BJ (cell line): ENCODE data around the gene IL3RA. TPM values are rescaled to one million over a fixed set of nuclear protein-coding genes. Genes with fewer than 3 reads are reported as not detected.
"Not testable (repeated sequence)": the region's sequence is repeated elsewhere in the genome, so short reads cannot be mapped to it uniquely, and the experiment has no call there.

Experiments
- CTCF ChIA-PET: fragments of 350-600 bp; formaldehyde crosslinking; extraction: SDS; loops from one replicate; lab custom pipeline; 2021; ENCODE audit warnings: antibody characterized with exemption, inconsistent platforms; lab: Yijun Ruan, JAX
- POLR2A ChIA-PET: fragments of 300-600 bp; sonication (Branson Sonifier 250); formaldehyde crosslinking; extraction: SDS; loops from one replicate; lab custom pipeline; 2021; ENCODE audit warnings: antibody characterized with exemption; lab: Charles Lee
- DNase-seq: peaks from one replicate; pipeline ENCODE4 v3.0.0-alpha.2; 2011; ENCODE audit warnings: low read depth
- H3K27me3 ChIP-seq: 2 replicates; pipeline ENCODE4 v1.6.0; 2011; ENCODE audit warnings: low read length; ENCODE audit not compliant: control insufficient read depth, insufficient read depth
- H3K36me3 ChIP-seq: 2 replicates; pipeline ENCODE4 v1.5.1; 2011; ENCODE audit warnings: low read length; ENCODE audit not compliant: control insufficient read depth, insufficient read depth
- H3K4me3 ChIP-seq: 2 replicates; pipeline ENCODE4 v1.5.1; 2011; ENCODE audit warnings: low read depth, mild to moderate bottlenecking, control low read depth, low read length
- CTCF ChIP-seq: IDR thresholded peaks from 2 replicates; pipeline ENCODE4 v1.5.1; 2011; ENCODE audit warnings: low read depth, mild to moderate bottlenecking, control low read depth, inconsistent platforms, low read length, moderate library complexity; ENCODE audit not compliant: insufficient read depth
- polyA plus RNA-seq: library from polyadenylated mRNA; depleted of rRNA; stranded (reverse); fragments of >200 nt; gene quantifications from 2 replicates; pipeline ENCODE4 v1.2.3, GENCODE V29; 2011

IL3RA gene
- polyA plus RNA-seq, 1 experiment = 1.5 TPM

GRCh38 chrX:1327651-1328304 is 8.8 kb upstream of the IL3RA start:
- DNase-seq = no peak
- no peak for TF ChIP-seq CTCF
- no peaks in the 10 kb centered on the region for H3K36me3 ChIP-seq
- H3K27me3 ChIP-seq = no peaks in the 10 kb centered on the region; the same call in 1 of the 2 replicates
- no peak overlapping the region for H3K4me3 ChIP-seq
- CTCF ChIA-PET = no interaction called here
- POLR2A ChIA-PET = no interaction called here

- Histone ChIP-seq H3K27me3 (no peaks in the 10 kb centered on the region; the same call in 1 of the 2 replicates), H3K36me3 (no peaks in the 10 kb centered on the region), H3K4me3 (no peak overlapping the region)
- TF ChIP-seq CTCF = no peak
- CTCF ChIA-PET = no interaction called here
- DNase-seq = no peak
- POLR2A ChIA-PET = no interaction called here
Observed at GRCh38 chrX:1330605-1331004, 6.0 kb upstream of the IL3RA start.

- POLR2A ChIA-PET, H3K4me3 ChIP-seq, H3K27me3 ChIP-seq, CTCF ChIA-PET, DNase-seq, H3K36me3 ChIP-seq: not testable (repeated sequence)
Observed at GRCh38 chrX:1332433-1332832, 4.2 kb upstream of the IL3RA start.

- ChIA-PET POLR2A (no interaction called here), CTCF (no interaction called here)
- TF ChIP-seq CTCF = no peak
- no peak for DNase-seq
- Histone ChIP-seq H3K36me3 (no peaks in the 10 kb centered on the region), H3K4me3 (no peak overlapping the region), H3K27me3 (no peaks in the 10 kb centered on the region)
Observed at GRCh38 chrX:1334854-1335253, 1.7 kb upstream of the IL3RA start.

- no peak for DNase-seq
- peak overlapping the region; percentile 43 for H3K4me3 ChIP-seq
- no peak for TF ChIP-seq CTCF
- CTCF ChIA-PET = no interaction called here
- H3K27me3 ChIP-seq = no peaks in the 10 kb centered on the region
- no peaks in the 10 kb centered on the region for H3K36me3 ChIP-seq
- POLR2A ChIA-PET = no interaction called here
Observed at GRCh38 chrX:1336948-1337779, 579 bp downstream of the IL3RA start.
